Measurements from ENCODE around the gene PAEP. TPM values are rescaled to one million over a fixed set of nuclear protein-coding genes. Genes with fewer than 3 reads are reported as not detected.
"Not testable (repeated sequence)": the region's sequence is repeated elsewhere in the genome, so short reads cannot be mapped to it uniquely, and the experiment has no call there.

PAEP gene
- total and polyA plus RNA-seq, 4 donors, result 0.42 to 0.55 TPM; not detected in 2

DNA sequence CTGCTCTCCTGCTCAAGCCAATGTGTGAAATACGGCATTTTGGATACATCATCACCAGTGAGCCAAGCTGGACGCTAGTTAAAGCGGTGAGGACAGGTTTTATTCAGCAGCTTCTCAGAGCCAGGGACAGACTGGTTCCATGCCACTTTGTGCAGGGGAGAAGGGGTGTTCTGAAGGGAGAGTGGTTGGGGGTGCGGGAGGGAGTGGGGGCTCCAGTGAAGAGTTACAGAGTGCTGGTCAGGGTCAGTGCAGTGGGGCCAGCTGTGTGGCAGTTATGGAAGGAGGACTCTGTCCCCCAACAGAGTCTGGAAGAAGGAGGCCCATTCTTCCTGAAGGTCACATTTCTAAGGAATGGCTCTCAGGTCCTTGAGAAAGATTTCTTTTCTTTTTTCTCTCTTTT lies 26.7 kb upstream of the PAEP start:
- 71% methylated on average over 4 of the region's 4 CpGs for WGBS (ENCODE audit: insufficient coverage)
- not testable (repeated sequence) for H3K4me1 ChIP-seq (ENCODE audit: control insufficient read depth, insufficient read depth, low read length); H3K27ac ChIP-seq (ENCODE audit: low read depth, low read length); H3K36me3 ChIP-seq (ENCODE audit: control insufficient read depth, insufficient read depth, low read length); H3K9me3 ChIP-seq (ENCODE audit: control insufficient read depth, insufficient read depth, low read length); H3K4me3 ChIP-seq (ENCODE audit: low read depth, low read length); H3K27me3 ChIP-seq (ENCODE audit: control insufficient read depth, insufficient read depth, low read length); DNase-seq (ENCODE audit: low read depth in 4 of 6, low spot score in 6 of 6)

DNA sequence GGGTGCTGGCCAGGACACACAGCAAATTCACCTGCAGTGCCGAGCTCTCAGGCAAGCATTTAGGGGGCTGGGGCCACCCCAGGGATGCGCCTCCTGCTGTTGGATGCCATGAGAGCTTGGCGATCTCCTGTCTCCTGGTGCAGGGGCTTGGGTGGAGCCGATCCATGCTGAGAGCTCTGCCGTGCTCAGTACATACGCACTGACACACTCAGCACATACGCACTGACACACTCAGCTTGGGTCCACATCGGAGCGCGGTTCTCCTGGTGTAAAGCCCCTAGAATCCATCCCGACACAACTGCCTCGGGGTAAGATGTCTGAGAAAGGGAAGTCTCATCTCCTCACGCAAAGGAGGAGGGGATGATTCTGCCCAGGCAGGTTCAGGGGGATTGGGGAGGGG lies 25.9 kb upstream of the PAEP start:
- not testable (repeated sequence) for H3K27me3 ChIP-seq (ENCODE audit: control insufficient read depth, insufficient read depth, low read length); H3K9me3 ChIP-seq (ENCODE audit: control insufficient read depth, insufficient read depth, low read length); H3K4me3 ChIP-seq (ENCODE audit: low read depth, low read length); DNase-seq (ENCODE audit: low read depth in 4 of 6, low spot score in 6 of 6); H3K36me3 ChIP-seq (ENCODE audit: control insufficient read depth, insufficient read depth, low read length); H3K4me1 ChIP-seq (ENCODE audit: control insufficient read depth, insufficient read depth, low read length); H3K27ac ChIP-seq (ENCODE audit: low read depth, low read length)
- WGBS (ENCODE audit: insufficient coverage), result 80% methylated on average over 5 of the region's 13 CpGs

DNA sequence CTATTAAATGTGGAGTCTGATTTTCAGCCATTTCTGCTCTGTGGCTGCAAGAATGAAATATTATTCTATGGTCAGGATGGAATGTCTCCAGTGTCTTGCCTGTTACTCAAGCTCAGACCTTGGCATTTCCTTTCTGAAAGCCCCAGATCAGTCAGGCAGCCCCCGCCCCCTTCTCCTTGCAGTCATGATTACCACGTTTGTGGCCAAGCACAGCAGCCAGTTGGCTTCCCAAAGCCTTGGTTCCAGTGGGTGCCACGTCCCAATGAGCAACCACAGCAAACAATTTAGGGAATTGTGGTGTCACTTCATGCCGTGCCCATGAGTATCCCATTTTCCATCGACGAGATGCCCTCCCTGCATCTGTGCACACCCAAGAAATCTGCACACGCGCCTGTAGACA lies 25.3 kb upstream of the PAEP start:
- Histone ChIP-seq H3K27ac (ENCODE audit: low read depth, low read length) (no peak overlapping the region), H3K36me3 (ENCODE audit: control insufficient read depth, insufficient read depth, low read length) (no peaks in the 10 kb centered on the region), H3K9me3 (ENCODE audit: control insufficient read depth, insufficient read depth, low read length) (no peaks in the 10 kb centered on the region), H3K4me1 (ENCODE audit: control insufficient read depth, insufficient read depth, low read length) (no peaks in the 10 kb centered on the region), H3K4me3 (ENCODE audit: low read depth, low read length) (no peak overlapping the region), H3K27me3 (ENCODE audit: control insufficient read depth, insufficient read depth, low read length) (no peaks in the 10 kb centered on the region)
- DNase-seq (ENCODE audit: low read depth in 4 of 6, low spot score in 6 of 6), result no peak
- WGBS (ENCODE audit: insufficient coverage), result 87% methylated on average over 8 of the region's 8 CpGs

DNA sequence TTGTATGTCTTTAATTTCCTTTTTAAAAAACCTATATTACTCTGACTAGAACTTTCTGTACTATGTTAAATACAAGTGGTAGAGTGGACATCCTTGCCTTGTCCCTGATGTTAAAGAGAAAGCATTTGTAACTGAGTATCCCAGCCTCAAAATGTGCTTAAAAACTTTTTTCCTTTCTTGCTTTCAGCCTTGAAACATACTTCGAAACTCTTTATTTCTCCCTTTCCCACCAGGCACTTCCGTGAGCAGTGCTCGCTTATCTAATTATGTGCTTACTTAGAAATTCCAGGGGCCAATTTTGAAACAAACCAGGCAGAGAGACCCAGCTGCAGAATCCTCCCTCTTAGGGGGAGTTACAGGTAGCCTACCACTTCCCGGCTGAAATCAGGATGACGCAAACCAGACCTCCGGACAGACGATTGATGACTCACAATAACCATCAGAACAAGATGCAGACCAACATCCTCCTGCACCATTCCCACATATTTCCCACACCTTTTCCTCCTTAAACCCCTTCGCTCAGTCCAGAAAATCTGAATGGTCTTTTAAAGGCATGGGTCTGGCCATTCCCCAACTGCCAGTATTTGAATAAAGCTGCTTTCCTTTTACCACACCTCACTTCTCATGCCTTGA lies 18.2 kb upstream of the PAEP start:
- not testable (repeated sequence) for H3K36me3 ChIP-seq (ENCODE audit: control insufficient read depth, insufficient read depth, low read length); H3K4me3 ChIP-seq (ENCODE audit: low read depth, low read length); H3K27me3 ChIP-seq (ENCODE audit: control insufficient read depth, insufficient read depth, low read length); DNase-seq (ENCODE audit: low read depth in 4 of 6, low spot score in 6 of 6); H3K9me3 ChIP-seq (ENCODE audit: control insufficient read depth, insufficient read depth, low read length); H3K4me1 ChIP-seq (ENCODE audit: control insufficient read depth, insufficient read depth, low read length); H3K27ac ChIP-seq (ENCODE audit: low read depth, low read length)
- 78% methylated on average over 7 of the region's 8 CpGs for WGBS (ENCODE audit: insufficient coverage)

DNA sequence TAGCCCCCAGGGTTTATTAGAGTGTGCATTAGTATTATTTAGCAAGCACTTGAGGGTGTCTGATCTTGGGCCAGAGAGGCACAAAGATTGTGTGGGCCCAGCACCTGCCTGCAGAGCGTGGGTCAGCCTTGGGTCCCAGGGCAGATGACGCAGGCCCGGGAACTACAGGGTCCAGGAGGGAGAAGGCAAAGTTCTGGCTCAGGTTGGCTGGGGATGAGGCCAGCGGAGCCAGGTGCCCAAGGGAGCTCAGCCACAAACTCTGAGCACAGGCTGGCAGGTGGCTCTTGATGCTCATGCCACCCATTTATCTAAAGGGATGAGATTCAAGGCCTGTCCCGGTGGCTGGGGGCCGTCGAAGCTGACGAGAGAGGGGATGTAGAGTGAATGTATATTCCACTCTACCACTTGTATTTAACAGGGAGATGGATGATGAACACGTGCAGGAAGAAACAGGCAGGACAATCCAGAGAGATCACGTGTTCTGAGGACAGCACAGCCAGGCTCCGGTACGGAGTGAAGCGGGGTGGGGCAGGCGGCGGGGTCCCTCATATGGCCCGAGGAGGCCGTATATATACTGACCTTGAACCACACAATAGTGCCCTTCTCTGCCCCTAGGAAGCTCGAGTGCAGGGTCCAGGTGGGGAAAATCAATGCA lies 16.4 kb upstream of the PAEP start:
- Histone ChIP-seq H3K36me3 (ENCODE audit: control insufficient read depth, insufficient read depth, low read length) (no peaks in the 10 kb centered on the region), H3K9me3 (ENCODE audit: control insufficient read depth, insufficient read depth, low read length) (no peaks in the 10 kb centered on the region), H3K4me3 (ENCODE audit: low read depth, low read length) (no peak overlapping the region), H3K4me1 (ENCODE audit: control insufficient read depth, insufficient read depth, low read length) (no peaks in the 10 kb centered on the region), H3K27me3 (ENCODE audit: control insufficient read depth, insufficient read depth, low read length) (no peaks in the 10 kb centered on the region), H3K27ac (ENCODE audit: low read depth, low read length) (no peak overlapping the region)
- 88% methylated on average over 13 of the region's 18 CpGs for WGBS (ENCODE audit: insufficient coverage)
- DNase-seq (ENCODE audit: low read depth in 4 of 6, low spot score in 6 of 6), result no peak

DNA sequence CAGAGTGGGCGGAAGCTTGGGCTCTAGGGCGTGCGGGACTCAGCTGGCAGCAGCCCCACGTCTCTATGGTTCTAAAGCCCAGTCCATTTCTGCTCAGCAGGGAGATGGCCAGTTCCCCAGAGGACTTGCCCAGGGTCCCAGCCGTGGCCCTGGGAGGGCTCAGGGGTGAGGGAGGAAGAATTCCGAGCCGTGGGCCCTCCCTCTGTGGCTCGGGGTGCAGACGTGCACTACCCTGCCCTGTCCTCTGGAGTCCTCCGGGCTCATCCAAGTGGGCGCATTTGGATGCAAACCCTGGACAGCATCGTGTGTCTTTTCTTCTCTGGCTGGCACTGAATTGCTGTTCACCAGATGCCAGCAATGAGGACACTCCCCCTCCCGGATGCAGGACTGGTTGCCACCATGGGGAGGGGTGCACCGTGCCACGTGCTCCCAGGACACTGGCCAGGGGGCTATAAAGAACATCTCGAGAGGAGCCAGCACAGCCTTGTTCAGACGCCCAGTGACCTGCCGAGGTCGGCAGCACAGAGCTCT lies 15.8 kb upstream of the PAEP start, which contains the start of gene OBP2A:
Gene OBP2A, plus strand, starts transcription at position 481 of the 531 bp plus-strand sequence. CDS start 55 bp downstream, outside the sequence.
- WGBS (ENCODE audit: insufficient coverage), result 73% methylated on average over 10 of the region's 19 CpGs
- DNase-seq (ENCODE audit: low read depth in 4 of 6, low spot score in 6 of 6); H3K4me1 ChIP-seq (ENCODE audit: control insufficient read depth, insufficient read depth, low read length); H3K4me3 ChIP-seq (ENCODE audit: low read depth, low read length); H3K9me3 ChIP-seq (ENCODE audit: control insufficient read depth, insufficient read depth, low read length); H3K36me3 ChIP-seq (ENCODE audit: control insufficient read depth, insufficient read depth, low read length); H3K27ac ChIP-seq (ENCODE audit: low read depth, low read length); H3K27me3 ChIP-seq (ENCODE audit: control insufficient read depth, insufficient read depth, low read length): not testable (repeated sequence)

DNA sequence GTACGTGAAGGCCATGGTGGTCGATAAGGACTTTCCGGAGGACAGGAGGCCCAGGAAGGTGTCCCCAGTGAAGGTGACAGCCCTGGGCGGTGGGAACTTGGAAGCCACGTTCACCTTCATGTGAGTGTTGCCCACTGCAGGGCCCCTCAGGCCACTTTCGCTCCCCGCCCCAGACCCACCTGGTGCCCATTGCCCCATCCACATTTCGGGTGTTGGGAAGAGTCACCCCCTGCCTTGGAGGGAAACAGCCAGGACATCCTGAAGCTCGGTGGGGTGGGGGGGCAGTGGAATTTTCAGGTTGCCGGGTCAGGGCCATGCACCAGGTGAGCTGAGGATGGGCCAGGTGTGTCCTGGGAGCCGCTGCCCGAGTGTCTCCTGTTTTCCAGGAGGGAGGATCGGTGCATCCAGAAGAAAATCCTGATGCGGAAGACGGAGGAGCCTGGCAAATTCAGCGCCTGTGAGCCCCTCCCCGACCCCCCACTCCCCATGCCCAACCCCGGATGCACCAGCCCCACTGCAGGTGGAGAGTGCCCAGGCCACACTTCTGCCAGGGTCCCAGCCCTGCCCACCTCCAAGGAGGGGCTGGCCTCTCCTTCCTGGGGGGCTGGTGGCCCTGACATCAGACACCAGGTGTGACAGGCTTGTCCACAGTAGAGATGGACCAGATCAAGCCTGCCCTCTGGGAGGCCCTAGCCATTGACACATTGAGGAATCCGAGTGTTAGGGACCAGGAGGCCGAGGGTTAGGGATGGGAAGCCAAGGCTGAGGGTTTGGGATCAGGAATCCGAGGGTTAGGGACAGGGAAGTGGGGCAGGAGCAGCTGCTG lies 14.6 kb upstream of the PAEP start:
- H3K27me3 ChIP-seq (ENCODE audit: control insufficient read depth, insufficient read depth, low read length); H3K36me3 ChIP-seq (ENCODE audit: control insufficient read depth, insufficient read depth, low read length); H3K9me3 ChIP-seq (ENCODE audit: control insufficient read depth, insufficient read depth, low read length); H3K27ac ChIP-seq (ENCODE audit: low read depth, low read length); DNase-seq (ENCODE audit: low read depth in 4 of 6, low spot score in 6 of 6); H3K4me1 ChIP-seq (ENCODE audit: control insufficient read depth, insufficient read depth, low read length); H3K4me3 ChIP-seq (ENCODE audit: low read depth, low read length): not testable (repeated sequence)
- 90% methylated on average over 15 of the region's 21 CpGs for WGBS (ENCODE audit: insufficient coverage)

DNA sequence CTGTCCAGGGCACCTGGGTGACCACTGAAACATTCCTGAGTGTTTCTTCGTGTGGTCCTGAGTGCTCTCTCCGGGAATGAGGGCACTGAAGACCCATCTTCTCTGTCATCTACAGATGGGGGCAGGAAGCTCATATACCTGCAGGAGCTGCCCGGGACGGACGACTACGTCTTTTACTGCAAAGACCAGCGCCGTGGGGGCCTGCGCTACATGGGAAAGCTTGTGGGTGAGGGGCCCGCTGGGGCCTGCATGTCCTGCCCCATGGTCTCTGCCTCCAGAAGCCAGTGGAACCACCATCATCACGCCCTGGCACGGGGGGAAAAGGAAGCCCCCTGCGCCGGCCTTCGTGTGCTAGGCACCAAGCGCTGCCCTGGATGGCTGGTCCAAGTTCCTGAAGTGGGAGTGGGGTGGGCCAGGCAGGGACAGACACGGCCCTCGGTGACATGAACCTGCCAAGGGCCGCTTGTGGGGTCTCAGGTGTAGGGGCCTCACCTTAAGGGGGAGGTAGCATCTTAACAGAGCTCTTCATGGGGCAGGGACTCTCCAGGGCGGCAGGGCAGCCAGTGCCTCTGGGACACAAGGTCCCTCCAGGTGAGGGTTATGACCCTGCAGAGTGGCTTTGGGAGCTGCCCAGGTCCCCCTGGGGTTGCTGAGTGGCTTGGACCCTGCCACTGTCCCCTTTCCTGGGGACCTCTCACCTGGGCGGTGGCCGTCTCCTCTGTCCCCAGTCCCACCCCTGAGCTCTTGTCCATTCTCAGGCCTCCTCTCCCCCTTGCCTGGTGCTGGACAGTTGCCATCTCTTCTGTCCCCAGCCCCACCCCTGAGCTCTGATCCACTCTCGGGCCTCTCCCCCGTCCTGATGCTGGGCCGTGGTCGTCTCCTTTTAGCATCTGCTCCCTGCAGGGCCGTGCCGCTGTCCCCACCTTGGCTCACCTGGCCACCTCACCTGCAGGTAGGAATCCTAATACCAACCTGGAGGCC lies 13.5 kb upstream of the PAEP start:
- Histone ChIP-seq H3K9me3 (ENCODE audit: control insufficient read depth, insufficient read depth, low read length) (no peaks in the 10 kb centered on the region), H3K4me1 (ENCODE audit: control insufficient read depth, insufficient read depth, low read length) (no peaks in the 10 kb centered on the region), H3K4me3 (ENCODE audit: low read depth, low read length) (no peak overlapping the region), H3K36me3 (ENCODE audit: control insufficient read depth, insufficient read depth, low read length) (no peaks in the 10 kb centered on the region), H3K27me3 (ENCODE audit: control insufficient read depth, insufficient read depth, low read length) (no peaks in the 10 kb centered on the region), H3K27ac (ENCODE audit: low read depth, low read length) (no peak overlapping the region)
- 81% methylated on average over 26 of the region's 28 CpGs for WGBS (ENCODE audit: insufficient coverage)
- no peak for DNase-seq (ENCODE audit: low read depth in 4 of 6, low spot score in 6 of 6)
